Right kidney (tissue), 1 donor: ENCODE data around the gene SPPL2B.
"Not testable (repeated sequence)": the region's sequence is repeated elsewhere in the genome, so short reads cannot be mapped to it uniquely, and the experiment has no call there.

Experiments used
- DNase-seq: peaks from one replicate; pipeline ENCODE4 v3.0.0-alpha.2; 2016

The SPPL2B gene

DNA sequence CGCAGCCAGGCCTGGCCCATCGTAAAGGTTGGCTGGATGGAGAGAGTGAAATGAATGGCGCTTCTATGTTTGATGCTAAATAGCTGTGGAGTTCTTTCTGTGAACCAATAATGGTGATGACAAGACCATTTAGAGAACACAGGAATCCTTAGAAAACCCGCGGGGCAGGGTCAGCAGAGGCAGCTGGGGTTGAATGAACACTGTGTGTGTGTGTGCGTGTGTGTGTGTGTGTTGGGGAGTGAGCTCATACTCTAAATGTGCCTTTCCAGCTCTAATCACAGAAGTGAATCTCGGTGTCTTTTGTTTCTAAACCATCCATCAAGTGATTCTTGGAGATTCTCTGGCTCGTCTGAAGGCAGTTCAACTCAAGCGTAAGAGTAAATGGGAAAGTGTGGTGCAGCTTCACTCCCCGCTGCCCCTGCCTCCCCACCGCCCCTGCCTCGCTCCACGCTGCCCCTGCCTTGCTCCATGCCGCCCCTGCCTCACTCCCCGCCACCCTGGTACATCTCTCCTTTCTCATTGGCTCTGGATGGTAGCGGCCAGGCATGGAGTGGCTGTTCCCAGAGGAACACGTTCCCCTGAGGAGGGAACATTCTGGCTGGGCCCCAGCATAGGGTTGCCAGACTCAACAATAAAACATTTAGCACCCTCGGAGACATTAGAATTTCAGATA lies 52.8 kb downstream of the SPPL2B start:
- DNase-seq = no peak

DNA sequence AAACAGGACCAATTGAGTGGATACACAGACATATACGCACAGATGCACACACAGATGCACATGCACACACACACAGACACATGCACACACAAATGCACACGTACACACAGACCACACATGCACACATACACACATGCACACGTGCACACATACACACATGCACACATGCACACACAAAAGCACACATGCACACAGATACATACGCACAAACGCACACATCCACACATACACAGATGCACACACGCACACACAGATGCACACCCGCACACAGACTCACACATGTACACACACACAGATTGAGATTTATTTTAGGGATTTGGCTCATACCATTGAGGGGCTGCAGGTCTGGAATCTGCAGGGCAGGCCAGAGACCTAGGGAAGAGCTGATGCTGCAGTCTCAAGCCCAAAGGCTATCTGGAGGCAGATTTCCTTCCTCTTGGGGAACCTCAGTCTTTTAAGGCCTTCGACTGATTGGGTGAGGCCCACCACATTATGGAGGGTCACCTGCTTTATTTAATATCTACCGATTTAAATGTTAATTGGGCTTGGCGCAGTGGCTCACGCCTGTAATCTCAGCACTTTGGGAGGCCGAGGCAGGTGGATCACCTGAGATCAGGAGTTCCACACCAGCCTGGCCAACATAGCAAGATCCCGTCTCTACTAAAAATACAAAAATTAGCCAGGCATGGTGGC lies 54.2 kb downstream of the SPPL2B start:
- no peak for DNase-seq

DNA sequence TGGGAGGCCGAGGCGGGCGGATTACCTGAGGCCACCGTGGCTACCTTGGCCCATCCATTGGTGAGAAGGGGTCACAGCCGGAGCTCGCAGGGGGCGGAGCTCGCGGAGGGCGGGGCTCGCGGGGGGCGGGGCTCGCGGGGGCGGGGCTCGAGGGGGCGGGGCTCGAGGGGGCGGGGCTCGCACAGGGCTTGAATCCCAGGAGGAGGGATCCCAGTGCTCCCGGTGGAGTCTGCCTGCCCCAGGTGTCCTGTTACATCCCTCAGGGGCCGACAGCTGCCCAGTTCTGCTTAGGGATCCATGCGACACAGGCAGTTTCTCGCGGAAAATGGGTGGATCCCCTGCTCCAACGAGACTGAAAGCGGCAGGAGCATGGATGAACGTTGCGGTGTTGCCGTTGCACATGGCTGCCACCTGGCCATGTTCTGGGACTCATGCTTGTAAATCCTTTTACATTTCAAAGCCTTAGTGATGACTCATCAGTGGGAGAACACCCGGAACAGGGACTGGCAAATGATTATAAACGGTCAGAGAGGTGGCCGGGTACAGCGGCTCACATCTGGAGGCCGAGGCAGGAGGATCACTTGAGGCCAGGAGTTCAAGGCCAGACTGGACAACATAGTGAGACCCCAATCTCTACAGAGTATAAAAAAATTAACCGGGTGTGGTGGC lies 56.7 kb downstream of the SPPL2B start:
- no peak for DNase-seq

DNA sequence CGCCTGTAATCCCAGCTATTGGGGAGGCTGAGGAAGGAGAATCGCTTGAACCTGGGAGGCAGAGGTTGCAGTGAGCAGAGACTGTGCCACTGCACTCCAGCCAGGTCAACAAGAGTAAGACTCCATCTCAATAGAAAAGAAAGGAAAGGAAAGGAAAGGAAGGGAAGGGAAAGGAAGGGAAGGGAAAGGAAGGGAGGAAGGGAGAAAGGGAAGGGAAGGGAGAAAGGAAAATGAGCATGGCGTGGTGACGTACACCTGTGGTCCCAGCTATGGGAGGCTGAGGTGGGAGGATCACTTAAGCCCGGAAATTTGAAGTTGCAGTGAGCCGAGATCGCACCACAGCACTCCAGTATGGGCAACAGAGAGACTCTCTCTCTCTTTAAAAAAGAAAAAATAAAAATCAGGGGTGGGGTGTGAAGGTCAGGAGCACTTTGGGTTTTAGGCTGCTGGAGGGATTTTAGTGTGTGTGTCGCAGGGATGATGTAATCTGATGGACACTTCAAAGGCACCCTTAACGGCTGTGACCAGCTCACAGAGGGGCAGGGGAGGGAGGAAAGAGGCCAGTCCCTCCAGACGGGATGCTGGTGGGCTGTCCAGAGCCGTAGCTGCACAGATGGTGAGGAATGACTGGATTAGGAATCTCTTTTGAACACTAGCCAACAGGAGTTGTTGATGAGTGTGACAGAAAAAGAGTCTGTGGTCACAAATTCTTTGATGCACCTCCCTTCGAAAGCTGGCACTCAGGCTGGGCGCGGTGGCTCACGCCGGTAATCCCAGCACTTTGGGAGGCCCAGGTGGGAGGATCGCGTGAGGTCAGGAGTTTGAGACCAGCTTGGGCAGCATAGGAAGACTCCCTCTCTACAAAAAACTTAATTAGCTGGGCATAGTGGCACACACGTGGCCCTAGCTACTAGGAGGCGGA lies 59.1 kb downstream of the SPPL2B start:
- DNase-seq = no peak

DNA sequence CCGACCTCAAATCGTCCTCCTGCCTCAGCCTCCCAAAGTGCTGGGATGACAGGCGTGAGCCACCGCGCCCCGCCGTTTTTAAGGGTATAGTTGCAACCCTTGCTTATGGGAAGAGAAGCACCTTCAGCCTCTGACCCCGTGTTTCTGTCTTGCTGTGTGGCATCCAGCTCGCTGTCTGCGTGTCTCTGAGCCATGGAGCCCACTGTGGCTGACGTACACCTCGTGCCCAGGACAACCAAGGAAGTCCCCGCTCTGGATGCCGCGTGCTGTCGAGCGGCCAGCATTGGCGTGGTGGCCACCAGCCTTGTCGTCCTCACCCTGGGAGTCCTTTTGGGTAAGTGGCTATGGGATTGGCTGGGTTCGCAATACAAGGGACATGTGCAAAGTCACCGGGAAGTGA lies 61.1 kb downstream of the SPPL2B start:
- no peak for DNase-seq

DNA sequence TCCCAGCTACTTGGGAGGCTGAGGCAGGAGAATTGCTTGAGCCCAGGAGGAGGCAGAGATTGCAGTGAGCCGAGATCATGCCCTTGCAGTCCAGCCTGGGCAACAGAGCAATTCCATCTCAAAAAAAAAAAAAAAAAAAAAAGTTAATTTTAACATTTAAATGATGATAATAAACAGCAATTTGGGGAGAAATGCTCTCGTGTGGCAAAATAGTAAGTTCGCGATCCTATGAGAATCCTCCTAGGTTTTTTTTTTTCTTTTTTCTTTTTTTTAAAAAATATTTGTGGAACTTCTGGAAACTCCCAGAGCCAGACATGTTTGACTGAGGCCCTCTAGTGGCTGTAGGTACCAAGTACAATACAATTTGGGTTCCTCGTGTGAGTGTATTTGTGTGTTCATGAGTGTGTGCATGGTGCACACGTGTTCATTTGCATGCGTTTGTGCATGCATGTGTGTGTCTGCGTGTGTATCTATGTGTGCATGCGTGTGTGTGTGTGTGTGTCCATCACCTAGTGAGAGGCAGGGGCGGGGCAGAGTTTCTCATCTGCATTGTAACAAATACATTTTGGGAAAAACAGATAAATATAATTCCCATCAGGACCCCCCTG lies 62.7 kb downstream of the SPPL2B start:
- peak; percentile 57 for DNase-seq

DNA sequence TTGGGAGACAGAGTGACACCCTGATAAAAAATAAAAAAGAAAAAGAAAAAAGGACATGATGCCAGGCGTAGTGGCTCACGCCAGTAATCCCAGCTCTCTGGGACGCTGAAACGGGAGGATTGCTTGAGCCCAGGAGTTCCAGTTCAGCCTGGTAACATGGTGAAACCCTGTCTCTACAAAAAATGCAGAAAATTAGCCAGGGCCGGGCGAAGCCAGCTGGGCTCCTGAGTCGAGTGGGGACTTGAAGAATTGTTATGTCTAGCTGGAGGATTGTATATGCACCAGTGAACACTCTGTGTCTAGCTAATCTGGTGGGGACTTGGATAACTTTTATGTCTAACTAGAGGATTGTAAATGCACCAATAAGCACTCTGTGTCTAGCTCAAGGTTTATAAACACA lies 63.9 kb downstream of the SPPL2B start:
- DNase-seq = no peak

DNA sequence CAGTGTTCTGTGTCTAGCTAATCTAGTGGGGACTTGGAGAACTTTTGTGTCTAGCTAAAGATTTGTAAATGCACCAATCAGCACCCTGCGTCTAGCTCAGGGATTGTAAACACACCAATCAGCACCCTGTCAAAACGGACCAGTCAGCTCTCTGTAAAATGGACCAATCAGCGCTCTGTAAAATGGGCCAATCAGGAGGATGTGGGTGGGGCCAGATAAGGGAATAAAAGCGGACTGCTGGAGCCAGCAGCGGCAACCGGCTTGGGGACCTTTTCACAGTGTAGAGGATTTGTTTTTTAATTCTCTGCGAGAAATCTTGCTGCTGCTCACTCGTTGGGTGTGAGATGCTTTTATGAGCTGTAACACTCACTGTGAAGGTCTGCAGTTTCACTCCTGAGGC lies 64.4 kb downstream of the SPPL2B start:
- not testable (repeated sequence) for DNase-seq

DNA sequence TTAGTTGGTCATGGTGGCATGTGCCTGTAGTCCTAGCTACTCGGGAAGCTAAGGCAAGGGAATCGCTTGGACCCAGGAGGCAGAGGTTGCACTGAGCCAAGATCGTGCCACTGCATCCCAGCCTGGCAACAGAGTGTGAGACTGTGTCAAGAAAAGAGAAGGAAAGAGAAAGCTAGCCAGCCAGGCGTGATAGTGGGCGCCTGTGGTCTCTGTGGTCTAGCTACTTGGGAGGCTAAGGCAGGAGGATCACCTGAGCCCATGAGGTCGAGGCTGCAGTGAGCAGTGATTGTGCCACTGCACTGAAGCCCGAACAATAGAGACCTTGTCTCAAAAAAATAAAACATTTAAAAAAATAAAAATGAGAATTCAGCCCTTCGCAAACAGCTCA lies 65.6 kb downstream of the SPPL2B start:
- no peak for DNase-seq

DNA sequence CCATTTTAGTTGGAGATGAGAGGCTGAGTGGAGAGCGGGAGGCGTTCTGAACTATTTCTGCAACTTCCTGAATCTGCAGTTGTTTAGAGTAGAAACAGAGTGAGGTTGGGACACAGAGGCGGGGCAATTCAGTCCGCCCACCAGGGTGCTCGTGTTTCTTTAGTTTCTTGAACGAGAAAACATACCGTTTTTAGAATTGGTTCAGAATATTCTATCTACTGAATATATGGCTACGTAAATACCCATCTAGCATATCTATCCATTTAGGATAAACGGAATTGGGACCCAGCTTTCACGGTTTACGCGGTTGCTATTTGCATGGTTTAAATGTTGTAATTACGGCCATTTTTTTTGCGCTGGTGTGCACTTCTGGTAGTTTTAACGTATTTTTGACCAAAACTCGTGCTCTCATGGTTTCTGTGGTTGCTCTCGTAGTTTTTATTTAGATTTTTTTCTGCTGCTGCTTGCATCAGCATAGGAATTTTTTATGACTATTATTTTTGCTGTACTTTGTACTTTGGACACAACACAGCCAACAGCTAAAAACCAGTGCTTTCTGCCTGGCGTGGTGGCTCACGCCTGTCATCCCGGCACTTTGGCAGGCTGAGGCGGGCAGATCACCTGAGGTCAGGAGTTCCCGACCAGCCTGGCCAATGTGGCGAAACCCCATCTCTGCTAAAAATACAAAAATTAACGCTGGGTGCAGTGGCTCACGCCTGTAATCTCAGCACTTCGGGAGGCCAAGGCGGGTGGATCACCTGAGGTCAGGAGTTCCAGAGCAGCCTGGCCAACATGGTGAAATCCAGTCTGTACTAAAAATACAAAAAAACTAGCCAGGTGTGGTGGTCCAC lies 66.2 kb downstream of the SPPL2B start:
- DNase-seq = no peak

DNA sequence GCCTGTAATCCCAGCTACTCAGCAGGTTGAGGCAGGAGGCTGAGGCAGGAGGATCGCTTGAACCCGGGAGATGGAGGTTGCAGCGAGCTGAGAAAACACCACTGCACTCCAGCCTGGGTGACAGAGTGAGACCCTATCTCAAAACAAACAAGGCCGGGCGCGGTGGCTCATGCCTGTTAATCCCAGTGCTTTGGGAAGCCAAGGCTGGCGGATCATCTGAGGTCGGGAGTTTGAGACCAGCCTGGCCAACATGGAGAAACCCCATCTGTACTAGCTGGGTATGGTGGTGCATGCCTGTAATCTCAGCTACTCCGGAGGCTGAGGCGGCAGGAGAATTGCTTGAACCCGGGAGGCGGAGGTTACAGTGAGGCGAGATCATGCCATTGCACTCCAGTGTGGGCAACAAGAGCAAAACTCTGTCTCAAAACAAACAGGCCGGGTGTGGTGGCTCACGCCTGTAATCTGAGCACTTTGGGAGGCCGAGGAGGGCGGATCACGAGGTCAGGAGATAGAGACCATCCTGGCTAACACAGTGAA lies 66.9 kb downstream of the SPPL2B start:
- not testable (repeated sequence) for DNase-seq

DNA sequence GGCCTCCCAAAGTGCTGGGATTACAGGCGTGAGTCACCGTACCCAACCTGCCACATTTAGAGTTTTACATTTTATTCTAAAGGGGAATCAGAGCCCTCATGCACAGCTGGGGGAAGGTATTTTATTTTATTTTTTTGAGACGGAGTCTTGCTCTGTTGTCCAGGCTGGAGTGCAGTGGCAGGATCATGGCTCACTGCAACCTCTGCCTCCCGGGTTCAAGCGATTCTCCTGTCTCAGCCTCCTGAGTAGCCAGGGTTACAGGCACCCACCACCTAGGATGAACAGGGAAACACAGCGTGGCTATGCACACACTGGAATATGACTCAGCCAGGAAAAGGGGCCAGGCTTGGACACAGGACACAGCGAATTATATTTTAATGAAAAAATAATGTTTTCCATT lies 68.7 kb downstream of the SPPL2B start:
- DNase-seq = not testable (repeated sequence)

DNA sequence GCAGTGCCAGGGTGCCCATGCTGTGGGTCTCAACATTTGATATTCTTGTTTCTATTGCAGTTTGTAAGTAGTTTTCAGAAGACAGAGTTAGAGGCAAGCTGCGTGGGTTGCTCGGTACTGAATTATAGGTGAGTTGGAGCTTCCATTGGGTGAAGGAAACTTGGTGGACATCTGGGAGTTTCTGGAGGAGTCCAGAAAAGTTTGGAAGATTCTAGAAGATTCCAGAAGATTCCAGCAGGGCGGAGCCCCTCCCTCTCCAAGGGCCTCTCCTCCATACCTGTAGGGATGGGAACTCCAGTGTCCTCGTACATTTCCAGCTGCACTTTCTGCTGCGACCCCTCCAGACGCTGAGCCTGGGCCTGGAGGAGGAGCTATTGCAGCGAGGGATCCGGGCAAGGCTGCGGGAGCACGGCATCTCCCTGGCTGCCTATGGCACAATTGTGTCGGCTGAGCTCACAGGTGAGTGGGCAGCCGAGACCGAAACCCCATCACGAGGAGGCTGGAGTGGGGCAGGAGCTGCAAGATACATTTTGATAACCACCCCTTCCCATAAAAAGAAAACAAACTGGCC lies 70.3 kb downstream of the SPPL2B start:
- DNase-seq = no peak

DNA sequence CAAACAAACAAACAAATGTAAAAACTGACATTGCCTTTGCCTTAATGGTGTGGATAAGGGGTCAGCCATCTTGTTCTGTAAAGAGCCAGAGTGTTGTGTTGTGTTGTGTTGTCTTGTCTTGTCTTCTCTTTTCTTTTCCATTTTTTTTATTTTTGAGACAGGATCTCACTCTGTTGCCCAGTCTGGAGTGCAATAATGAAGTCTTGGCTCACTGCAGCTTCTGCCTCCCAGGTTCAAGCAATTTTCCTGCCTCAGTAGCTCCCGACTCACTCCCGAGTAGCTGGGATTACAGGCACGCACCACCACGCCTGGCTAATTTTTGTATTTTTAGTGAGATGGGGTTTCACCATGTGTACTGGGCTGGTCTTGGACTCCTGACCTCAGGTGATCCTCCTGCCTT lies 71.1 kb downstream of the SPPL2B start:
- DNase-seq = no peak
